DOHH2 (cell line): ENCODE data around the gene CCP110.

Experiments used
- EZH2phosphoT487 ChIP-seq: fragments of 200-600 bp; sonication (generic); IDR thresholded peaks from 2 replicates; pipeline ENCODE4 v1.6.1; 2017; ENCODE audit warnings: borderline replicate concordance, mild to moderate bottlenecking, antibody characterized with exemption, low read length, moderate library complexity, mixed read lengths
- TF ChIP-seq, protein P1 (sequence below): fragments of 200-600 bp; sonication (generic); IDR thresholded peaks from one replicate; pipeline ENCODE4 v1.5.1; 2014; ENCODE audit warnings: antibody characterized with exemption, mild to moderate bottlenecking, low read depth, low read length; ENCODE audit not compliant: poor library complexity, severe bottlenecking

DNA sequence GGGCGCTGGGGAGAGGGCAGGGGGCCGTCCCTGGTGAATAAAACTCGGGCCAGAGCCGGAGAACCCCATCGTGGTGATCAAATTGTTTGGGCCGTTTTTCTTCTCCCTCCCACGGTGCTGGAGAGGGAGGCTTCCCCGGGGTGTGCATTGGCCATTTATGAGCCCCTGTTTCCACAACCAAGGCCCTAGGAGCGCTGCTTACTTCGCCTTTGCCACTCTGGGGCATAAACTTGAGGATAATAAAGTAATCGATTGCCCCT, 544 bp downstream of the CCP110 start:
- TF ChIP-seq, protein P1, sequence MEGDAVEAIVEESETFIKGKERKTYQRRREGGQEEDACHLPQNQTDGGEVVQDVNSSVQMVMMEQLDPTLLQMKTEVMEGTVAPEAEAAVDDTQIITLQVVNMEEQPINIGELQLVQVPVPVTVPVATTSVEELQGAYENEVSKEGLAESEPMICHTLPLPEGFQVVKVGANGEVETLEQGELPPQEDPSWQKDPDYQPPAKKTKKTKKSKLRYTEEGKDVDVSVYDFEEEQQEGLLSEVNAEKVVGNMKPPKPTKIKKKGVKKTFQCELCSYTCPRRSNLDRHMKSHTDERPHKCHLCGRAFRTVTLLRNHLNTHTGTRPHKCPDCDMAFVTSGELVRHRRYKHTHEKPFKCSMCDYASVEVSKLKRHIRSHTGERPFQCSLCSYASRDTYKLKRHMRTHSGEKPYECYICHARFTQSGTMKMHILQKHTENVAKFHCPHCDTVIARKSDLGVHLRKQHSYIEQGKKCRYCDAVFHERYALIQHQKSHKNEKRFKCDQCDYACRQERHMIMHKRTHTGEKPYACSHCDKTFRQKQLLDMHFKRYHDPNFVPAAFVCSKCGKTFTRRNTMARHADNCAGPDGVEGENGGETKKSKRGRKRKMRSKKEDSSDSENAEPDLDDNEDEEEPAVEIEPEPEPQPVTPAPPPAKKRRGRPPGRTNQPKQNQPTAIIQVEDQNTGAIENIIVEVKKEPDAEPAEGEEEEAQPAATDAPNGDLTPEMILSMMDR: no peak
- TF ChIP-seq EZH2phosphoT487: no peak
